Measurements from ENCODE around the gene GFOD2.

- TF ChIP-seq, protein P1, sequence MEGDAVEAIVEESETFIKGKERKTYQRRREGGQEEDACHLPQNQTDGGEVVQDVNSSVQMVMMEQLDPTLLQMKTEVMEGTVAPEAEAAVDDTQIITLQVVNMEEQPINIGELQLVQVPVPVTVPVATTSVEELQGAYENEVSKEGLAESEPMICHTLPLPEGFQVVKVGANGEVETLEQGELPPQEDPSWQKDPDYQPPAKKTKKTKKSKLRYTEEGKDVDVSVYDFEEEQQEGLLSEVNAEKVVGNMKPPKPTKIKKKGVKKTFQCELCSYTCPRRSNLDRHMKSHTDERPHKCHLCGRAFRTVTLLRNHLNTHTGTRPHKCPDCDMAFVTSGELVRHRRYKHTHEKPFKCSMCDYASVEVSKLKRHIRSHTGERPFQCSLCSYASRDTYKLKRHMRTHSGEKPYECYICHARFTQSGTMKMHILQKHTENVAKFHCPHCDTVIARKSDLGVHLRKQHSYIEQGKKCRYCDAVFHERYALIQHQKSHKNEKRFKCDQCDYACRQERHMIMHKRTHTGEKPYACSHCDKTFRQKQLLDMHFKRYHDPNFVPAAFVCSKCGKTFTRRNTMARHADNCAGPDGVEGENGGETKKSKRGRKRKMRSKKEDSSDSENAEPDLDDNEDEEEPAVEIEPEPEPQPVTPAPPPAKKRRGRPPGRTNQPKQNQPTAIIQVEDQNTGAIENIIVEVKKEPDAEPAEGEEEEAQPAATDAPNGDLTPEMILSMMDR (conservative IDR thresholded peaks at IDR 0.05; ENCODE audit: low read depth in 2 of 2): peak; percentile 84 to 94
- TF ChIP-seq, protein P2, sequence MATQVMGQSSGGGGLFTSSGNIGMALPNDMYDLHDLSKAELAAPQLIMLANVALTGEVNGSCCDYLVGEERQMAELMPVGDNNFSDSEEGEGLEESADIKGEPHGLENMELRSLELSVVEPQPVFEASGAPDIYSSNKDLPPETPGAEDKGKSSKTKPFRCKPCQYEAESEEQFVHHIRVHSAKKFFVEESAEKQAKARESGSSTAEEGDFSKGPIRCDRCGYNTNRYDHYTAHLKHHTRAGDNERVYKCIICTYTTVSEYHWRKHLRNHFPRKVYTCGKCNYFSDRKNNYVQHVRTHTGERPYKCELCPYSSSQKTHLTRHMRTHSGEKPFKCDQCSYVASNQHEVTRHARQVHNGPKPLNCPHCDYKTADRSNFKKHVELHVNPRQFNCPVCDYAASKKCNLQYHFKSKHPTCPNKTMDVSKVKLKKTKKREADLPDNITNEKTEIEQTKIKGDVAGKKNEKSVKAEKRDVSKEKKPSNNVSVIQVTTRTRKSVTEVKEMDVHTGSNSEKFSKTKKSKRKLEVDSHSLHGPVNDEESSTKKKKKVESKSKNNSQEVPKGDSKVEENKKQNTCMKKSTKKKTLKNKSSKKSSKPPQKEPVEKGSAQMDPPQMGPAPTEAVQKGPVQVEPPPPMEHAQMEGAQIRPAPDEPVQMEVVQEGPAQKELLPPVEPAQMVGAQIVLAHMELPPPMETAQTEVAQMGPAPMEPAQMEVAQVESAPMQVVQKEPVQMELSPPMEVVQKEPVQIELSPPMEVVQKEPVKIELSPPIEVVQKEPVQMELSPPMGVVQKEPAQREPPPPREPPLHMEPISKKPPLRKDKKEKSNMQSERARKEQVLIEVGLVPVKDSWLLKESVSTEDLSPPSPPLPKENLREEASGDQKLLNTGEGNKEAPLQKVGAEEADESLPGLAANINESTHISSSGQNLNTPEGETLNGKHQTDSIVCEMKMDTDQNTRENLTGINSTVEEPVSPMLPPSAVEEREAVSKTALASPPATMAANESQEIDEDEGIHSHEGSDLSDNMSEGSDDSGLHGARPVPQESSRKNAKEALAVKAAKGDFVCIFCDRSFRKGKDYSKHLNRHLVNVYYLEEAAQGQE (IDR thresholded peaks at IDR 0.05; ENCODE audit: unreplicated experiment): no peak
- TF ChIP-seq POLR2AphosphoS5 (IDR thresholded peaks at IDR 0.05; ENCODE audit: low read depth) (peak; percentile 32; the same call in 1 of the 2 replicates), EZH2phosphoT487 (IDR thresholded peaks at IDR 0.05; ENCODE audit: unreplicated experiment) (no peak), CREB1 (CRISPR knock-in tag; IDR thresholded peaks at IDR 0.05; ENCODE audit: low read depth) (no peak), ZNF462 (CRISPR knock-in tag; IDR thresholded peaks at IDR 0.05) (no peak), ZNF331 (CRISPR knock-in tag; IDR thresholded peaks at IDR 0.05; ENCODE audit: low read depth) (no peak), EZH2 (IDR thresholded peaks at IDR 0.05; ENCODE audit: low read depth, unreplicated experiment) (no peak), JUNB (IDR thresholded peaks at IDR 0.05; ENCODE audit: unreplicated experiment) (no peak), ETS1 (IDR thresholded peaks at IDR 0.05) (no peak)
Measured at GRCh38 chr16:67672739-67673662, 46.1 kb downstream of the GFOD2 start.

All from GM23338 (cell line).